ENCODE measurements around the gene MGAT5B.
"Not testable (repeated sequence)": the region's sequence is repeated elsewhere in the genome, so short reads cannot be mapped to it uniquely, and the experiment has no call there.

MGAT5B gene

GRCh38 chr17:76847031-76847430 lies 21.2 kb upstream of the MGAT5B start:
- no peak for DNase-seq (ENCODE audit: low read depth)

GRCh38 chr17:76848670-76849069 lies 19.5 kb upstream of the MGAT5B start:
- no peak for DNase-seq (ENCODE audit: low read depth)

- not testable (repeated sequence) for DNase-seq (ENCODE audit: low read depth)
Measured at GRCh38 chr17:76849160-76849559, 19.0 kb upstream of the MGAT5B start.

GRCh38 chr17:76852843-76853242 lies 15.4 kb upstream of the MGAT5B start:
- no peak for DNase-seq (ENCODE audit: low read depth)

GRCh38 chr17:76855105-76855504 lies 13.1 kb upstream of the MGAT5B start:
- DNase-seq (ENCODE audit: low read depth) = no peak

- no peak for DNase-seq (ENCODE audit: low read depth)
Measured at GRCh38 chr17:76862079-76862478, 6.1 kb upstream of the MGAT5B start.

- no peak for DNase-seq (ENCODE audit: low read depth)
Measured at GRCh38 chr17:76862494-76862893, 5.7 kb upstream of the MGAT5B start.

GRCh38 chr17:76864024-76864423 lies 4.2 kb upstream of the MGAT5B start:
- no peak for DNase-seq (ENCODE audit: low read depth)

- no peak for DNase-seq (ENCODE audit: low read depth)
Measured at GRCh38 chr17:76865174-76865573, 3.0 kb upstream of the MGAT5B start.

GRCh38 chr17:76866203-76866602 lies 2.0 kb upstream of the MGAT5B start:
- DNase-seq (ENCODE audit: low read depth) = no peak

- DNase-seq (ENCODE audit: low read depth) = peak; percentile 72
Measured at GRCh38 chr17:76866774-76867577, 1.2 kb upstream of the MGAT5B start.

GRCh38 chr17:76867578-76868175 lies 527 bp upstream of the MGAT5B start:
- DNase-seq (ENCODE audit: low read depth) = peak; percentile 68

- peak; percentile 14 for DNase-seq (ENCODE audit: low read depth)
Measured at GRCh38 chr17:76868669-76869495, 678 bp downstream of the MGAT5B start.

GRCh38 chr17:76869496-76870376 lies 1.5 kb downstream of the MGAT5B start:
- no peak for DNase-seq (ENCODE audit: low read depth)

GRCh38 chr17:76870377-76870714 lies 2.1 kb downstream of the MGAT5B start:
- DNase-seq (ENCODE audit: low read depth) = peak; percentile 22

GRCh38 chr17:76871668-76872067 lies 3.5 kb downstream of the MGAT5B start:
- no peak for DNase-seq (ENCODE audit: low read depth)

- peak; percentile 98 for DNase-seq (ENCODE audit: low read depth)
Measured at GRCh38 chr17:76872221-76872873, 4.1 kb downstream of the MGAT5B start.

- no peak for DNase-seq (ENCODE audit: low read depth)
Measured at GRCh38 chr17:76872874-76873221, 4.6 kb downstream of the MGAT5B start.

- peak; percentile 55 for DNase-seq (ENCODE audit: low read depth)
Measured at GRCh38 chr17:76873856-76874255, 5.7 kb downstream of the MGAT5B start.

GRCh38 chr17:76877437-76877836 lies 9.2 kb downstream of the MGAT5B start:
- DNase-seq (ENCODE audit: low read depth) = no peak

- no peak for DNase-seq (ENCODE audit: low read depth)
Measured at GRCh38 chr17:76878568-76878967, 10.4 kb downstream of the MGAT5B start.

- no peak for DNase-seq (ENCODE audit: low read depth)
Measured at GRCh38 chr17:76879254-76879653, 11.1 kb downstream of the MGAT5B start.

Data from EH (cell line).